GM12874 (cell line): ENCODE results near the gene CACNA1C.

ENCODE experiments used
- TF ChIP-seq, protein P1 (sequence below): IDR thresholded peaks from 2 replicates; pipeline ENCODE4 v1.5.1; 2011; ENCODE audit warnings: low read depth, mild to moderate bottlenecking, control low read depth, low read length, moderate library complexity; ENCODE audit not compliant: insufficient read depth

The CACNA1C gene

DNA sequence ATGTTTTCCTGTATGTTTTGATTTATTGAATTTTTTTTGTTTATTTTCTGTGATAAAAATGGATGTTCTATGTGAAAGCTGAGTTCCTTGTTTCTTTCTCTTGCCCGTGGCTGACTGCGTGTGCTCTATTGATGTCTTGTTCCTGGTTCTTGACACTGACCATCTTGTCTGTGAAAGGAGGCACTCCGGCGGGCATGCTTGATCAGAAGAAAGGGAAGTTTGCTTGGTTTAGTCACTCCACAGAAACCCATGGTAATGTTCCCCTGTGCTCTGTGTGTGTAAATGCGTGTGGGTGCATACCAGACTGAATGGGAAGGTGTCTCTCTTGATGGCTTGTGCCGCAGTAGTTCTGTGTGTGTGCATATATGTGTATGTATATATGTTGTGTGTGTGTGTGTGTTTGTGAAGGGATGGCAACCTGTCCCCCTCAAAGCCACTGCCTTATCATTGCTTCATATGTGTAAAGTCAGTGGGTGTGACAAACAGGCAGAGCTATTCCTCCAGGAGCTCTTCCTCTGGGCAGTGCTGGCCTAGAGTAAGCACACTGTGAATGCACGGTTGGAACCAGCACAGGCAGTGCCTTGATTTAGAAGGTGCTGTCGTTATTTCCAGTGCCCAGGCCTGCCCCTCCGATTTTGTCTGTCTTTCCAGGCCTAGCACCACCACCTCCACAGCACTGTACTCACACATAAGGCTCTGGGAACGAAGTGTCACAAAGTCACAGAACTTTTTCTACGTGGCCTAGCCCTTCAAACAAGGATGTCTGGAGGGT is 494.7 kb downstream of the CACNA1C start:
- TF ChIP-seq, protein P1, sequence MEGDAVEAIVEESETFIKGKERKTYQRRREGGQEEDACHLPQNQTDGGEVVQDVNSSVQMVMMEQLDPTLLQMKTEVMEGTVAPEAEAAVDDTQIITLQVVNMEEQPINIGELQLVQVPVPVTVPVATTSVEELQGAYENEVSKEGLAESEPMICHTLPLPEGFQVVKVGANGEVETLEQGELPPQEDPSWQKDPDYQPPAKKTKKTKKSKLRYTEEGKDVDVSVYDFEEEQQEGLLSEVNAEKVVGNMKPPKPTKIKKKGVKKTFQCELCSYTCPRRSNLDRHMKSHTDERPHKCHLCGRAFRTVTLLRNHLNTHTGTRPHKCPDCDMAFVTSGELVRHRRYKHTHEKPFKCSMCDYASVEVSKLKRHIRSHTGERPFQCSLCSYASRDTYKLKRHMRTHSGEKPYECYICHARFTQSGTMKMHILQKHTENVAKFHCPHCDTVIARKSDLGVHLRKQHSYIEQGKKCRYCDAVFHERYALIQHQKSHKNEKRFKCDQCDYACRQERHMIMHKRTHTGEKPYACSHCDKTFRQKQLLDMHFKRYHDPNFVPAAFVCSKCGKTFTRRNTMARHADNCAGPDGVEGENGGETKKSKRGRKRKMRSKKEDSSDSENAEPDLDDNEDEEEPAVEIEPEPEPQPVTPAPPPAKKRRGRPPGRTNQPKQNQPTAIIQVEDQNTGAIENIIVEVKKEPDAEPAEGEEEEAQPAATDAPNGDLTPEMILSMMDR = no peak

DNA sequence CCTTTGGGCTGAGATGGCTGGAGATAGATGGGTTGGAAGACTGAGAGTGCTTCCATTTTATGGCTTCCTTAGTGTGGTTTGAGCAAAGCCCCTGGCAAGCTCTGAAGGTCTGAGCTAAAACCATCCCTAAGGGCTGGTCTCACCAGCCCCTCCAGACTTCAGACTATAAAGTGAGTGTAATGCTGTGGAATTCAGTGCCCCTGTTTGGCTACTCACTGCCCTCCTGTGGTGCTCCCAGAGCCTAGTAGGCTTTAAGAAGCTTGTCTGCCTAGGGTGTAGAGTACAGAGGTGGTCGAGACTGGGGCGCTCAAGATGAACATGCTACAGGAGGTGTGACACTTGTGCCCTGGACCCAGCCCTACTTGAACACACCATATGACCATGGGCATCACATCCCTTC is 495.3 kb downstream of the CACNA1C start:
- TF ChIP-seq, protein P1 = no peak

DNA sequence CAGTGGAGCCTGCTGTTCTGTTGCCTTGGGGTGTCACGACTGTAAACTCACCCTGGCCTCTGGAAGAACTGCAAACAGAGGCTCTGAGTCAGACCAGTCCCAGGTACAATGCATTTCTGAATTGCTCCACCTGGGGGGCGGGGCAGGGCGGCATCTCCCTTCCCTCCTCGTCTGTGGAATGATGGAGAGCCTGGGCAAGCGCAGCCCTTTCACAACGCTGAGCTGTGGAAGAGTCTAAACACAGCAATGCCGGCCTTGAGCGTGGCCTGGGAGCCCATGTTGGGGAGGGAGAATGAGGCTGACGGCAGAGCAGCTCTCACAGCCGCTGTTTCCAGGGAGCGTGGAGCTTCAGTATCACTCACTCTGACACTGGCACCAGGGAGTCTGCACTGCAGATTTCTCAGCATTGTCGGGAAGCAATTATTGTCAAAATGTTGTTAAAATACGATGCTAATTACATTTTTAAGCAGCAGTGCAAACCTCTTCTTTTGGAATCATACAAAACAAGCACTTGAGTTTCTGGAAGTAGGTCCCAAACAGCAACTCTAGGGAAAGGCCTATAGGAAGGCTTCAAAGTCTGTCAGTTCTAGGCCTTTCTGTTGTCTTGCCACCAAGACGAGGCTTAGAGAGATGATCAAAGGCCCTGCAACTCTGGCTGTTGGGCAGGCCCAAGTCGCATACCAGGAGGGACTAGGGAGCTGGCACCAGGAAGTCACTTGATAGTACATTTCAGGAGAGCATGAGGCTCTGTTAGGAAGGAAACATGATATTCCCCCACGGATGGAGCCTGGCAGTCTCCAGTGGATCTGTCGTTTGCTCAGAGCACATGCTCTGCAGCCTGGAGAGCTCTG is 498.0 kb downstream of the CACNA1C start:
- TF ChIP-seq, protein P1 = no peak

DNA sequence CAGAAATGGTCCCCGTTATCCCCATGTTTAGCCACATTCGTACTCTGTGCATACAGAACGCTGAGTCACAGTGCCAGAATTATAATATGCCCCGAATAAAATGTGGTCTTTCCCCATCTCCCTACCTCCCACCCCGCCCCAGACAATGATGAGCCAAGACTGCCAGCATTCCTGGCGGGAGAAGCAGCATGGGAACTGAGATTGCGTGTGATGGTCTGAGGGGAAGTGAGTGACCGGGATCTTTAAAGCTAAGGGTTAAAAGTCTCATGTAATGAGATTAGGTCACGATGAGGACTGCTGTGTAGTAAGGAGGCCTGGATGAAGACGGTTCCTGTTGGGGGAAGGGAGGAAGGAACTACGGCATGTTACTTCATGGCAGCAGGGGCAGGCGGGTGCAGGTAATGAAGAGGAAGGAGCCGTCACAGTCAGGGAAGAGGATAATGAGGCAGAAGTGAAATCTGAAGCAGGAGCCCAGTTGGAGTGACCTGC is 498.7 kb downstream of the CACNA1C start:
- TF ChIP-seq, protein P1 = no peak

DNA sequence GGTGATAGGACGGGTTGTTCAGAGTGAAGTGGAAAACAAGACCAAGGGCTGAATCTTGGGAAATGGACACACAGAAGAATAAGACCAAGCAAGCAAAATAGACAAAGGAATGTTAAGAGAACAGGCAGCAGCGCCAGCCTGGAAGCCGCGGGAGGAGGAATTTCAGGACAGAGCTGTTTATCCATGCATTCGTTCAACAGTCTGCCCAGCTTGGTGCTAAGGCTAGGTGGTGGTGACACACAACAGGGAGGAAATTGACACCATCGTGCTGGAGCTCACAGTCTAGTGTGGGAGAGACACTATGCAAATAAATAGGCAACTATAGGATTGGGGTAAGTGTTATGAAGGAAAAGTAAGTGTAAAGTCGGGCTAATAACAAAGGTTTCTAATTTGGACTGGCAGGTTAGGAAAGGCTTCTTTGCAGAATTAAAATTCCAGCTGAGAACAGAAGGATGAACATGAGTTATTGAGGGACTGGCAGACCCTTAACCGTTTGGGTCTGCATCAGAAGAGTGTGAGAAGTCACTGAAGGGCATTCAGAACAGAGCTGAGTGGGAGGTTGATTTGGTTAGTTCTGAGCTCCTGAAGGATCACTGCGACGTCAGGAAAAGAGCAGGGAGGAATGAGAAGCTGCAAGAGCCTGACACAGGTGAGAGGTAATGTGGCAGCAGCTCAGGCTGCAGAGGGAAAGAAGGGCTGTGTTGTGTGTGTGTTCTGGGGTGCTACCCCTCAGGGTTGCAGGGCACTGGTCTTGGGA is 499.4 kb downstream of the CACNA1C start:
- TF ChIP-seq, protein P1 = no peak

DNA sequence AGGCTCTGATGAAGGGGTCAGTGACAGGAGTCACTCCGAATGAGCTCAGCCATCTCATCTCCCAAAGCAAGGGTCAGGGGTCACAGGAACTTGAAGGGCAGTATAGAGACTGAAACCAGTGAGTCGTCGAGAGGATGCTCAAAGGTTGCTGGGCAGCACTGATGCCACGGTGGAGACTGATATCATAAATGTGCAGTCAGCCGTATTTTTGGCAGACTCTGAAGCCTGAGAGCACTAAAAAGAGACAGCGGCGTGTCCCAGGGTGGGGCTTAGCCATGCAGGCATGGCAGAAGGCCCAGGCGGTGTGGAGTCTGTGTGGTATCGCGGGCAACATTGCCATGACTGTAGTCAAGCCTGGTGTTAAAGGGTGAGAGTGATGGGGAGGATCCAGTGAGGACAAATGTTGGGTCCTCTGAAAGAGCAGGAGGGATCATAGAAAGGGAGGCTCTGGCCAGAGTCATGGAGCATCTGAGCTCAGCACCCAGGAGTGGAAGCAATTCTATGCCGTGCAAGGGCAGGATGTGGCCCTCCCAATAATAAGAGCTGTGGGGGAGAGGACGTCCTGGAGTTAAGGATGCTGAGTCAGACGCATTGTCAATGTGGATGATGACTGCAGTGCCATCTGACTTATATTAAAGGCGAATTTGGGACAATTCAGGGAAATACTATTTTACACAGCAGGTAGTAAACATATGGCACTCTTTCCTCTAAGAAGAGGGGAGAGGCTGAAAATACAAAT is 500.8 kb downstream of the CACNA1C start:
- TF ChIP-seq, protein P1 = no peak
